Measurements from ENCODE around the gene TAB2. TPM values are rescaled to one million over a fixed set of nuclear protein-coding genes. Genes with fewer than 3 reads are reported as not detected.

TAB2 gene
- total RNA-seq, 1 experiment from 2014 or later = 56.7 TPM

DNA sequence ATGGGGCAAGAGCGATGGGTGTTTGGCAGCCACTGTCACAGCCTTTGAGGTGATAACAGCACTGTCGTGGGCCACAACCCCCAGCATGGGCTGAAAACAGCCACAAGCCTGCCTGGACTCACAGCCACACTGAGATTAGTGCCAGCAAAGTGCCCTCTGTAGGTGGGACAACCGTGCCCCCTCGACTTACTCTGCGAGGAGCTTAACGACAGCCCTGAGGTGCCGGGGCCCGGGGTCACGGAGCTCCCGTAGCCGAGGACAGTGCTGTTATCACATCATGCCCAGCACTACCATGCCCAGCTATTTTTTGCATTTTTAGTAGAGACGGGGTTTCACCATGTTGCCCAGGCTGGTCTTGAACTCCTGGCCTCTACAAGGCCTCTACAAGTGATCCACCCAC is 119.1 kb downstream of the TAB2 start:
- Histone ChIP-seq H3K4me3 (replicated peaks in 1 of 2; ENCODE audit: low read depth in 1 of 2, low read length in 2 of 2) (no peak overlapping the region), H3K9me2 (ENCODE audit: insufficient read depth) (no peaks in the 10 kb centered on the region), H3K4me1 (ENCODE audit: control insufficient read depth in 1 of 2, insufficient read depth in 2 of 2, low read length in 2 of 2) (peaks cover 0 to 7% of the 10 kb centered on the region in 2 experiments; a peak in 2 of 4 replicates), H2AFZ (ENCODE audit: low read depth, low read length, poor library complexity, severe bottlenecking) (no peak overlapping the region), H3K79me2 (ENCODE audit: insufficient read depth, low read length) (no peaks in the 10 kb centered on the region), H3K4me2 (ENCODE audit: low read length) (no peak overlapping the region), H3K27me3 (ENCODE audit: insufficient read depth, low read length) (no peaks in the 10 kb centered on the region), H4K20me1 (ENCODE audit: insufficient read depth) (no peaks in the 10 kb centered on the region), H3K27ac (ENCODE audit: low read depth, low read length) (no peak overlapping the region), H3K9me3 (ENCODE audit: control insufficient read depth in 1 of 2, insufficient read depth in 1 of 2, low read depth in 1 of 2, low read length in 2 of 2) (no peaks in the 10 kb centered on the region), H3K36me3 (ENCODE audit: control insufficient read depth in 1 of 2, insufficient read depth in 2 of 2, low read length in 2 of 2) (no peaks in the 10 kb centered on the region), H3K9ac (ENCODE audit: low read length) (no peak overlapping the region)
- ChIA-PET RAD21 (ENCODE audit: low non-redundant PET in 1 of 2, low total read pairs in 2 of 2, uncharacterized antibody in 2 of 2, unreplicated experiment in 2 of 2) (no interaction called here), CTCF (no interaction called here), POLR2A (no interaction called here)
- intact Hi-C loops (cut with micrococcal nuclease) = no loop called here
- DNase-seq (ENCODE audit: low read depth, low spot score) (no peak), ATAC-seq (no peak)
- no TSS peak for BruUV-seq (replicated peaks)
- TF ChIP-seq POLR2A (IDR thresholded peaks at IDR 0.05; ENCODE audit: borderline replicate concordance, extremely low read depth, insufficient read depth, insufficient read length) = no peak
- no peak for TF ChIP-seq TCF7L2 (IDR thresholded peaks at IDR 0.05; ENCODE audit: borderline replicate concordance, extremely low read depth, insufficient read depth, insufficient read length)
- TF ChIP-seq, protein P1, sequence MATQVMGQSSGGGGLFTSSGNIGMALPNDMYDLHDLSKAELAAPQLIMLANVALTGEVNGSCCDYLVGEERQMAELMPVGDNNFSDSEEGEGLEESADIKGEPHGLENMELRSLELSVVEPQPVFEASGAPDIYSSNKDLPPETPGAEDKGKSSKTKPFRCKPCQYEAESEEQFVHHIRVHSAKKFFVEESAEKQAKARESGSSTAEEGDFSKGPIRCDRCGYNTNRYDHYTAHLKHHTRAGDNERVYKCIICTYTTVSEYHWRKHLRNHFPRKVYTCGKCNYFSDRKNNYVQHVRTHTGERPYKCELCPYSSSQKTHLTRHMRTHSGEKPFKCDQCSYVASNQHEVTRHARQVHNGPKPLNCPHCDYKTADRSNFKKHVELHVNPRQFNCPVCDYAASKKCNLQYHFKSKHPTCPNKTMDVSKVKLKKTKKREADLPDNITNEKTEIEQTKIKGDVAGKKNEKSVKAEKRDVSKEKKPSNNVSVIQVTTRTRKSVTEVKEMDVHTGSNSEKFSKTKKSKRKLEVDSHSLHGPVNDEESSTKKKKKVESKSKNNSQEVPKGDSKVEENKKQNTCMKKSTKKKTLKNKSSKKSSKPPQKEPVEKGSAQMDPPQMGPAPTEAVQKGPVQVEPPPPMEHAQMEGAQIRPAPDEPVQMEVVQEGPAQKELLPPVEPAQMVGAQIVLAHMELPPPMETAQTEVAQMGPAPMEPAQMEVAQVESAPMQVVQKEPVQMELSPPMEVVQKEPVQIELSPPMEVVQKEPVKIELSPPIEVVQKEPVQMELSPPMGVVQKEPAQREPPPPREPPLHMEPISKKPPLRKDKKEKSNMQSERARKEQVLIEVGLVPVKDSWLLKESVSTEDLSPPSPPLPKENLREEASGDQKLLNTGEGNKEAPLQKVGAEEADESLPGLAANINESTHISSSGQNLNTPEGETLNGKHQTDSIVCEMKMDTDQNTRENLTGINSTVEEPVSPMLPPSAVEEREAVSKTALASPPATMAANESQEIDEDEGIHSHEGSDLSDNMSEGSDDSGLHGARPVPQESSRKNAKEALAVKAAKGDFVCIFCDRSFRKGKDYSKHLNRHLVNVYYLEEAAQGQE (IDR thresholded peaks at IDR 0.05; ENCODE audit: low read depth) = no peak
- no peak for TF ChIP-seq SIN3A (IDR thresholded peaks at IDR 0.05; ENCODE audit: low read depth)
- TF ChIP-seq POLR2AphosphoS5 (IDR thresholded peaks at IDR 0.05; ENCODE audit: low read depth, low read length) = no peak
- TF ChIP-seq ZNF274 (IDR thresholded peaks at IDR 0.05; ENCODE audit: low read depth, low read length) = no peak
- TF ChIP-seq, protein P2, sequence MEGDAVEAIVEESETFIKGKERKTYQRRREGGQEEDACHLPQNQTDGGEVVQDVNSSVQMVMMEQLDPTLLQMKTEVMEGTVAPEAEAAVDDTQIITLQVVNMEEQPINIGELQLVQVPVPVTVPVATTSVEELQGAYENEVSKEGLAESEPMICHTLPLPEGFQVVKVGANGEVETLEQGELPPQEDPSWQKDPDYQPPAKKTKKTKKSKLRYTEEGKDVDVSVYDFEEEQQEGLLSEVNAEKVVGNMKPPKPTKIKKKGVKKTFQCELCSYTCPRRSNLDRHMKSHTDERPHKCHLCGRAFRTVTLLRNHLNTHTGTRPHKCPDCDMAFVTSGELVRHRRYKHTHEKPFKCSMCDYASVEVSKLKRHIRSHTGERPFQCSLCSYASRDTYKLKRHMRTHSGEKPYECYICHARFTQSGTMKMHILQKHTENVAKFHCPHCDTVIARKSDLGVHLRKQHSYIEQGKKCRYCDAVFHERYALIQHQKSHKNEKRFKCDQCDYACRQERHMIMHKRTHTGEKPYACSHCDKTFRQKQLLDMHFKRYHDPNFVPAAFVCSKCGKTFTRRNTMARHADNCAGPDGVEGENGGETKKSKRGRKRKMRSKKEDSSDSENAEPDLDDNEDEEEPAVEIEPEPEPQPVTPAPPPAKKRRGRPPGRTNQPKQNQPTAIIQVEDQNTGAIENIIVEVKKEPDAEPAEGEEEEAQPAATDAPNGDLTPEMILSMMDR (IDR thresholded peaks at IDR 0.05 in 2 of 3, conservative IDR thresholded peaks at IDR 0.05 in 1 of 3; ENCODE audit: borderline replicate concordance in 1 of 3, insufficient read depth in 1 of 3, low read depth in 2 of 3, low read length in 2 of 3) = no peak
- TF ChIP-seq CEBPB (IDR thresholded peaks at IDR 0.05; ENCODE audit: low read depth) = no peak
- TF ChIP-seq EZH2 (IDR thresholded peaks at IDR 0.05) = no peak
- no peak for TF ChIP-seq EZH2phosphoT487 (IDR thresholded peaks at IDR 0.05; ENCODE audit: borderline replicate concordance)
- TF ChIP-seq, protein P3, sequence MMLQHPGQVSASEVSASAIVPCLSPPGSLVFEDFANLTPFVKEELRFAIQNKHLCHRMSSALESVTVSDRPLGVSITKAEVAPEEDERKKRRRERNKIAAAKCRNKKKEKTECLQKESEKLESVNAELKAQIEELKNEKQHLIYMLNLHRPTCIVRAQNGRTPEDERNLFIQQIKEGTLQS (IDR thresholded peaks at IDR 0.05) = no peak
- no peak for TF ChIP-seq SP1 (IDR thresholded peaks at IDR 0.05; ENCODE audit: low read depth)
- TF ChIP-seq CBX3 (IDR thresholded peaks at IDR 0.05; ENCODE audit: low read depth) = no peak
- no peak for TF ChIP-seq ELF1 (IDR thresholded peaks at IDR 0.05; ENCODE audit: borderline replicate concordance, low read depth)
- TF ChIP-seq JUND (IDR thresholded peaks at IDR 0.05) = no peak

Data from HCT116 (cell line).